Colonic mucosa (tissue), 4 donors: ENCODE results near the gene MLC1. TPM values are rescaled to one million over a fixed set of nuclear protein-coding genes. Genes with fewer than 3 reads are reported as not detected.

Experiments
- DNase-seq: peaks from one replicate; pipeline ENCODE4 v3.0.0-alpha.2; 2020
- H3K27ac ChIP-seq: fragments of 200-600 bp; one replicate; pipeline ENCODE4 v1.8.0; 2021
- H3K27me3 ChIP-seq: fragments of 200-600 bp; one replicate; pipeline ENCODE4 v1.8.0; 2021
- H3K36me3 ChIP-seq: fragments of 200-600 bp; one replicate; pipeline ENCODE4 v1.8.0; 2021
- H3K4me1 ChIP-seq: fragments of 200-600 bp; one replicate; pipeline ENCODE4 v1.8.0; 2021; ENCODE audit warnings: mild to moderate bottlenecking
- H3K4me3 ChIP-seq: fragments of 200-600 bp; one replicate; pipeline ENCODE4 v1.8.0; 2021
- H3K9ac ChIP-seq, 2 donors: one replicate each; pipeline ENCODE4 v1.7.0; 2013; ENCODE audit warnings: control low read depth in 2 of 2, low read depth in 2 of 2, low read length in 2 of 2
- H3K9me3 ChIP-seq: fragments of 200-600 bp; one replicate; pipeline ENCODE4 v1.8.0; 2021
- CTCF ChIP-seq: fragments of 200-600 bp; IDR thresholded peaks from one replicate; pipeline ENCODE4 v1.8.0; 2022; ENCODE audit warnings: antibody characterized with exemption, mild to moderate bottlenecking
- intact Hi-C: fragments of 100-400 bp; cut with DNase I; formaldehyde crosslinking; loops from one replicate; pipeline ENCODE4 v1.14.1; 2022
- total RNA-seq, 2 donors: library from RNA; stranded (reverse); fragmentation: NEBNext Ultra II Directional in 1 of 2; extraction: Animal tissue kit (Norgen Biotek cat#: 25700) in 1 of 2; gene quantifications; one replicate each; pipeline ENCODE4 v1.2.1, GENCODE V29; 2021
- donor health status: healthy.
- donor health status: DM: no; HTN: no; CAD: no.
- donor health status: DM: no; HTN: no; CAD: no.

The MLC1 gene
- total RNA-seq, 2 donors from 2014 or later, result not detected

GRCh38 chr22:50041361-50042065 lies 43.7 kb downstream of the MLC1 start:
- H3K4me3 ChIP-seq, result no peak overlapping the region
- H3K9ac ChIP-seq, result no peak overlapping the region
- no peak for DNase-seq
- no peaks in the 10 kb centered on the region for H3K27me3 ChIP-seq
- H3K9me3 ChIP-seq, result no peaks in the 10 kb centered on the region
- intact Hi-C loops, result no loop called here
- H3K4me1 ChIP-seq, result no peaks in the 10 kb centered on the region
- no peak overlapping the region for H3K27ac ChIP-seq
- no peaks in the 10 kb centered on the region for H3K36me3 ChIP-seq
- no peak for TF ChIP-seq CTCF

- intact Hi-C loops, result no loop called here
- Histone ChIP-seq H3K27me3 (peaks cover 2% of the 10 kb centered on the region), H3K9me3 (no peaks in the 10 kb centered on the region), H3K4me3 (no peak overlapping the region), H3K9ac (no peak overlapping the region), H3K36me3 (no peaks in the 10 kb centered on the region), H3K4me1 (no peaks in the 10 kb centered on the region), H3K27ac (no peak overlapping the region)
- no peak for DNase-seq
- no peak for TF ChIP-seq CTCF
Measured at GRCh38 chr22:50040717-50041116, 44.5 kb downstream of the MLC1 start.

- Histone ChIP-seq H3K36me3 (no peaks in the 10 kb centered on the region), H3K9ac (no peak overlapping the region), H3K4me3 (no peak overlapping the region), H3K4me1 (no peaks in the 10 kb centered on the region), H3K27ac (no peak overlapping the region), H3K27me3 (peaks cover 4% of the 10 kb centered on the region), H3K9me3 (no peaks in the 10 kb centered on the region)
- no peak for DNase-seq
- TF ChIP-seq CTCF, result no peak
- intact Hi-C loops, result loop anchor here (10.0 kb wide), 1 partner anchor 275 kb away; no protein-coding TSS in a partner anchor
Measured at GRCh38 chr22:50039669-50040443, 45.4 kb downstream of the MLC1 start.

- no peak overlapping the region for H3K4me3 ChIP-seq
- H3K4me1 ChIP-seq, result no peaks in the 10 kb centered on the region
- intact Hi-C loops, result loop anchor here (10.0 kb wide), 1 partner anchor 271 kb away; no protein-coding TSS in a partner anchor
Measured at GRCh38 chr22:50035976-50036724, 49.1 kb downstream of the MLC1 start.

More at GRCh38 chr22:50035976-50036724, 49.1 kb downstream of the MLC1 start:
- peaks cover 4% of the 10 kb centered on the region for H3K27me3 ChIP-seq
- DNase-seq, result no peak
- no peaks in the 10 kb centered on the region for H3K36me3 ChIP-seq
- no peak overlapping the region for H3K27ac ChIP-seq
- TF ChIP-seq CTCF, result no peak
- H3K9ac ChIP-seq, result no peak overlapping the region
- H3K9me3 ChIP-seq, result no peaks in the 10 kb centered on the region
